ENCODE measurements around the gene TBC1D1.

DNA sequence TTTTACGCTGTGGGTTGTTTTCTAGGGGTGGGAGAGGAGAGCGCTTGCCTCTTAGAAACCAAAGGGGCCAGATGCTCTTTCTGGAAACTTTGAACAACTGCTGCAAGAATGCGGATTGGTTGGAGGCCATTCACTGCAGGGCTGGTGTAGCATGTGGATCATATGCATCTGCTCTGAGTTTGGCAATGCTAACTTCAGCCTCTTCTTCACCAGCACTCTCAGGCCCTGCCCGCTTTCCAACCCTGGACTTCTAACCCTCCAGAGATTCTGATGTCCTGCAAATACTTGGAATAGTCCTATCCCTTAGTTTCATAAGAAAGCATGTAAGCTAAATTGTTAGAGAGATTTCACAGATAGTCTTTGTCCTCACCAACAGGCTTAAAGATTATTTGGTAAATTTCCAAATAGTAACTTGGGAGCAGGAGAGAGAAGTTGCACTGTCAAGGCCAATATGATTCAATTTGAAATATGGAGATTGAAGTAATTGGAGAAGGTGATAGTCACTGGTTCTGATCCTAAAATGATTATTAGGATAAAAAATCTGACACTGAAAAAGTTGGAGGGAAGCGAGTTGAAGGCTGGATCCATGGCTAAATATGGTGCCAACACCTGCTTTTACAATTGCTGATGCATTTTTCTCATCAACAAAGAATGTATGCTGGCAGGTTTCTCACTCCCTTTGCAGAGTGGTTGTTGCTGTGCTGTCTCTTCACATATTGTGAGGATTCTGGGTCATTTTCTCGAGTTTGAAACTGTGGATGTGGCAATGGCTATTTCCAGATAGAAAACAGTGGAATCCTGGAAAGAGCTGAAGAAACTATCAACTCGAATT lies 279.7 kb downstream of the TBC1D1 start:
- no peak for TF ChIP-seq EP300 (IDR thresholded peaks at IDR 0.05; ENCODE audit: low read depth)
- TF ChIP-seq CTCF (IDR thresholded peaks at IDR 0.05): no peak

Data from transverse colon (tissue), 3 donors.